Measurements from ENCODE around the gene AGPAT4.
"Not testable (repeated sequence)": the region's sequence is repeated elsewhere in the genome, so short reads cannot be mapped to it uniquely, and the experiment has no call there.

The AGPAT4 gene, protein sequence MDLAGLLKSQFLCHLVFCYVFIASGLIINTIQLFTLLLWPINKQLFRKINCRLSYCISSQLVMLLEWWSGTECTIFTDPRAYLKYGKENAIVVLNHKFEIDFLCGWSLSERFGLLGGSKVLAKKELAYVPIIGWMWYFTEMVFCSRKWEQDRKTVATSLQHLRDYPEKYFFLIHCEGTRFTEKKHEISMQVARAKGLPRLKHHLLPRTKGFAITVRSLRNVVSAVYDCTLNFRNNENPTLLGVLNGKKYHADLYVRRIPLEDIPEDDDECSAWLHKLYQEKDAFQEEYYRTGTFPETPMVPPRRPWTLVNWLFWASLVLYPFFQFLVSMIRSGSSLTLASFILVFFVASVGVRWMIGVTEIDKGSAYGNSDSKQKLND

DNA sequence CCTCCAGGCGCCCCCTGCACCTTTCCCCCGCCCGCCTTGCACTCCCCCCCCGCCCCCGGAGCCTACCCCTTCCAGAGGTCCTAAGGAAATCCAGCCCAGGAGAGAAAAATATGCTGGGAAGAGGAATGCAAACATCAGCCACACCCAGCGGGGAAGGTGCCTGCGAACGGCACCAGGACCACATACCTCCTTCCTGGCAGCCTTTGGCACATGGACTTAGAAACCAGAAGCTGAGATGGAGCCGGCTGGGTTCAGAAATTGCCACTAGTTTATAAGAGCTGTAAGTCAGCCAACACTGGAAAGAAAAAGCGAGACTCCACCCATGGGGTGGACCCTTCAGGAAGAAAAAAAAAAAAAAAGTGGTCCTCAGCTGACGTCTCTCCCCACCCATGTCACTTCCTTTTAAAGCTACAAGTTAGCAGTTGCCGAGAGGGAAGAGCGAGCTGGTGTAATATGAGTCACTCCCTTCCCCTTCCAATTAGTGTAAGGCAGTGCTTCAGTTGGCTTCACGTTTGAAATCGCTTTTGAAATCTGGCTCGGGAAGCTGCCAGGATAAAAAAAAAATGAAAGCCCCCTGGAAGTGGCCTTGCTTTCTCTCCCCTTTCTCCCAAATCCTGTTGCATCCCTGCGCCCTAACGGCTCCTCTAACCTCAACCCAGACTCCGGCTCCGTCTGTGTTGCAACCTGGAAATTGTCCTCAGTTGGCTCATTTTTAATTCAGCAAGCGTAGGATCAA is at the start of gene AGPAT4:
TSS of gene AGPAT4 (minus strand) at position 310 of the 736 bp plus-strand sequence. CDS start 41,848 bp downstream, outside the sequence.
- peak; percentile 82 for DNase-seq

GRCh38 chr6:161319231-161319630 is 45.4 kb upstream of the AGPAT4 start:
- DNase-seq: no peak

- no peak for DNase-seq
Observed at GRCh38 chr6:161318456-161318855, 44.6 kb upstream of the AGPAT4 start.

DNA sequence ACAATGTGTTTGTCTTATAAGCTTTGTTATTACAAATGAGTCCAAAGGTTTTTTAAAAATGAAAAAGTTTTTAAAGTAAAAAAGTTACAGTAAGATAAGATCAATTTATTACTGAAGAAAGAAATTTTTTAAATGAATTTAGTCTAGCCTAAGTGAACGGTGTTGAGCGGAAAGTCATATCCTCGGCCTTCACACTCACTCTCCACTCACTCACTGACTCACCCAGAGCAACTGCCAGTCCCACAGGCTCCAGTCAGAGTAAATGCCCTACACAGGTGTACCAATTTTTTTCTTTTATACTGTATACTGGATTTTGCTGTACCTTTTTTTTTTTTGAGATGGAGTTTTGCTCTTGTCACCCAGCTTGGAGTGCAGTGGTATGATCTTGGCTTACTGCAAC is 42.7 kb upstream of the AGPAT4 start:
- no peak for DNase-seq

DNA sequence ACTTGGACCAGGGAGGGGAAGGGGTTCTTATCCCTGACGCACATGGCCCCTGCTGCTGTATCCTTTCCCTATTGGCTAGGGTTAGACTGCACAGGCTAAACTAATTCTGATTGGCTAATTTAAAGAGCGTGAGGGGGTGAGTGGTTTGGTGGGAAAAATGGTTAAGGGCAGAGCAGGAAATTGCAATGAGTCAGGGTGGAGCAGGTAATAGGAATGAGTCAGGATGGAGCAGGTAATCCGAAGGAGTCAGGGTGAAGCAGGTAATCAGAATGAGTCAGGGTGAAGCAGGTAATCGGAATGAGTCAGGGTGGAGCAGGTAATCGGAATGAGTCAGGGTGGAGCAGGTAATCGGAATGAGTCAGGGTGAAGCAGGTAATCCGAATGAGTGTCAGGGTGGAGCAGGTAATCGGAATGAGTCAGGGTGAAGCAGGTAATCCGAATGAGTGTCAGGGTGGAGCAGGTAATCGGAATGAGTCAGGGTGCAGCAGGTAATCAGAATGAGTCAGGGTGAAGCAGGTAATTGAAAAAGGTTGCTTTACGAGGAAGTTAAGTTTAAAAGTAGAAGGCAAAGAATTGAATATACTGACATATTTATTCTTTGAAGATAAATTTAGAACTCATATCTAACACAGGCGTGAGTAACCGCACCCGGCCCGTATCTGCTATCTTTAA is 41.5 kb upstream of the AGPAT4 start:
- not testable (repeated sequence) for DNase-seq

GRCh38 chr6:161314541-161315245 is 40.8 kb upstream of the AGPAT4 start:
- not testable (repeated sequence) for DNase-seq

DNA sequence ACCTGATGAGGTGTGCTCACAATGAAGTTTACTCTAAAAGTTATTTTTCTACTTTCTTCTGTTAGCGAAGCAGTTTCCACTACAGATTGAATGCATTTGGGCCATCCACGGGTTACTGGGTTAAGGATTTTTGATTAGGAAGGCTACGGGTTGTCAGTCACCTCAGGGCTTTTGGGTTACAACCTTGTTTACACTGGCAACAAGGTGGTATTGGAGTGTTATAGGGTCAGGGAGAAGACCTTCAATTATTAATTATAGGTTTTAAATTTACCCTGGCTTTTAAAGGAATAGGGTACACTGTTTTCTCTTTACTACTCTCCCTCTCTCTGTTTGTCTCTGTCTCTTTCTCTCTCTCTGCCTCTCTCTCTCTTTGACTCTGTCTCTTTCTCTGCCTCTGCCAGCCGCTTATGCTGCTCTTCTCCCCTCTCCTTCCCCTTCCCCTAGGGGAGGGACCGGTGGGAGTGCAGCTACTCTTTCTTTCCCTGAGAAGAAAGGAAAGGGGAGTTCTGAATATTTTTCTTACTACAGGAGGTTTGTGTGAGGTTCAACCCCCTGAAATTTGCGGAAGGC is 40.2 kb upstream of the AGPAT4 start:
- no peak for DNase-seq

- not testable (repeated sequence) for DNase-seq
Observed at GRCh38 chr6:161313475-161313874, 39.6 kb upstream of the AGPAT4 start.

DNA sequence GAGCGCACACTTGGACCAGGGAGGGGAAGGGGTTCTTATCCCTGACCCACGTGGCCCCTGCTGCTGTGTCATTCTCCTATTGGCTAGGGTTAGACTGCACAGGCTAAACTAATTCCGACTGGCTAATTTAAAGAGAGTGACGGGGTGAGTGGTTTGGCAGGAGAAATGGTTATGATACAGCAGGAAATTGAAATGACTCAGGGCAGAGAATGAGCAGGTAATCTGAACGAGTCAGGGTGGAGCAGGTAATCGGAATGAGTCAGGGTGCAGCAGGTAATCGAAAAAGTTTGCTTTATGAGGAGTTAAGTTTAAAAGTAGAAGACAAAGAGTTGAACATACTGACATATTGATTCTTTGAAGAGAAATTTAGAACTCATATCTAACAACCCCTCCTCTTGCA is 35.9 kb upstream of the AGPAT4 start:
- DNase-seq: not testable (repeated sequence)

DNA sequence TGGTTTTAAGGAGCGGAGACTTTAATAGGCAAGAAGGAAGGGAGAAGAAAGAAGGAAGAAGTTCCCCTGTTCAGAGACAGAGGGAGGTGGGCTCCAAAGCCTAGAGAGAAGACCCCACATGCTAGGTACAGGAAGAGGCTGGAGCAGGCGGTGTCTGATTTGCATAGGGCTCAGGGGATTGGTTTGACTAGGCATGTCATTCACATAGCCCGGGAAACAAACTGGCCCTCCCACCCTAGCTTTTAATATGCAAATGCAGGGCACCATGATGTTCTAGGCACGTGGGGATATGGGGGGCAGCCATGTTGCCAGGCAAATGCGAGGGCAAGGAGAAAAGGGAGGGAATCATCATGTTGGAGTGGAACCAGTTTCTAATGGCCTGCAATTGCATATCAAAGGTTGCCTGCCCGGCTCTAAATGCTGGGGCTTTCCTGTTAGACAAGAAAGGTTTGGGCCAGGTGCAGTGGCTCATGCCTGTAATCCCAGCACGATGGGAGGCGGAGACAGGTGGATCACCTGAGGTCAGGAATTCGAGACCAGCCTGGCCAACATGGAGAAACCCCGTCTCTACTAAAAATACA is 34.3 kb upstream of the AGPAT4 start:
- no peak for DNase-seq

DNA sequence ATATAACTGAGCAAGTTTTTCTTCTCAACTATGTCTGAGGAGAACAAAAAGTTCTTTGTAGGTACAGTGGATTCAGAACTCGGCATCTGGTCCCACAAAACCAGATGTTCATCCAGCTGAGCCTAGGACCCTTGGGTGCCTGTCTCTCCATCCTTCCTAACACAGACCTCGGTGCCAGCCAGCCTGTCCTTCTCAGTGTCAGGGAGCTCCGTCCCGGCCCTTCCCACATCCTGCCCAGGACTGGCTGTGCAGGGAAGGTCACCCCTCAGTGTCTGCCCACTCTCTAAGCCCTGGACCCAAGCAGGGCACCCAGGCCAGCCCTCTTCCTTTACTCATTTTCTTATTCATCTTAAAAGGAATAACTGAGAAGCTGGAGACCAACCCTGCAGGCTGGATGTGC is 32.0 kb upstream of the AGPAT4 start:
- no peak for DNase-seq

DNA sequence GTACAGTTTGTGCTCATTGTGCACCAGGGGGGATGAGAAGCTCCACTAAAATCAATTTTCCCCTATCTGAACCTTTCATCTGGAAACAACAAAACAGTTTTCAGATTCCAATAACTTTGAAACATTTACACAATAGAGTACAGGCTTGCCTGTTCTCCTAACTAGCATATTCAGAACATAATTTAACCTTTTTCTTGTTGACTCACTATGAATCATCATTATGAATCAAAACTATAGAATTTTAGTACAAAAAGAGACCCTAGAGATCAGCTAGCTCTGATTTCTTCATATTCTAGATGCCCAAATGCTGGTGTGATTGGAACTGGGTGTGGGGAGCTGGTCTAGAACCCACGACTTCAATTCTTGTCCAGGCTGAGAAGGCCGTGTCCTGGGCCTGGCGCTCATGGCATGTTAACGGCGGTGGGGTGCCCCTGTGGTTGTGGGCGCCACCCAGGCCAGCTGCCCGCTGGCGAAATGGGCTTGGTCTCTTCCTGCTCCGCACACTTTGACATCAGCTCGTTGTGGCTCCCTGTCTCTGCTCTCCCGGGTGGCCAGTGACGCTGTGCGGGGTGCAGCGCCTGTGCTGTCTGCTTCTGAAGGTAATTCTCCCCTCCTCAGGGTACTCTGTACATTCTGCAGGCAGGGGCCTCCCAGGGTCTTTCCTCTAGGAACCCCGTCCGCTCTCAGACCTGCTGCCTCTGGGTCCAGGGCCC is 29.9 kb upstream of the AGPAT4 start:
- no peak for DNase-seq

- DNase-seq: no peak
Observed at GRCh38 chr6:161302949-161303348, 29.1 kb upstream of the AGPAT4 start.

GRCh38 chr6:161301338-161301737 is 27.5 kb upstream of the AGPAT4 start:
- DNase-seq: no peak

- DNase-seq: no peak
Observed at GRCh38 chr6:161300823-161301222, 27.0 kb upstream of the AGPAT4 start.

DNA sequence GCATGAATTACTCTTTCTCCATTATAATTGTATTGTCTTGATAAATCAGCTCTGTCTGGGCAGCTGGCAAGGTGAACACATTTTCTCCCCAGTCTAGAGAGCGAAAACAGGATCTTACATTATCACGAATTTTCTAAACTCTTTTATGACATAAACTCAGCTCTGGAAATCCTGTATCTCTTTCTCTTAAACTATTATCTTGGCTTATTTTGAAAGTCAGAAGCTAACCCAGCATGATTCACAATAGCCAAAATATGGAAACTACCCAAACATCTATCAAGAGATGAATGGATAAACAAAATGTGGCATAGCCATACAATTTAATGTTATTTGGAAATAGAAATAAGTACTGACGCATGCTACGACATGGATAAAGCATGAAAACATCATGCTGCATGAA is 25.9 kb upstream of the AGPAT4 start:
- DNase-seq: no peak

DNA sequence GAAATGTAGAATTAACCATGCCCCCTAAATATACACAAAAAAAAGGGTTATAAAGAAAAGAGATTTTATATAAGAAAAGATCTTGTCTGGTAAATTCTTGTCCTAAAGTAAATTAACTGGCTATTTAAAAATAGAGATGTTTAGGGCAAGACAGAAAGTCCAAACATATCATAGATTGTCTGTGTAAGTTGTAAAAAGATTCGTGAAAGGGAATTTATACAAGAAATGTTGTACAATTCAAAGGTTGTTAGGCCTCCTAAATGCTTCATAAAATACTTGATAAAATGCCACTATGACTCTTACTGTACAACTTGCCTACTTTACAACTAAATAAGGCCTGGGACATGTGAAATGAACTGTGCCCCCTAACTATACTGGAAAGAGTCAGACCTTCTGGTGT is 21.9 kb upstream of the AGPAT4 start:
- no peak for DNase-seq

- no peak for DNase-seq
Observed at GRCh38 chr6:161292650-161293281, 18.9 kb upstream of the AGPAT4 start.

DNA sequence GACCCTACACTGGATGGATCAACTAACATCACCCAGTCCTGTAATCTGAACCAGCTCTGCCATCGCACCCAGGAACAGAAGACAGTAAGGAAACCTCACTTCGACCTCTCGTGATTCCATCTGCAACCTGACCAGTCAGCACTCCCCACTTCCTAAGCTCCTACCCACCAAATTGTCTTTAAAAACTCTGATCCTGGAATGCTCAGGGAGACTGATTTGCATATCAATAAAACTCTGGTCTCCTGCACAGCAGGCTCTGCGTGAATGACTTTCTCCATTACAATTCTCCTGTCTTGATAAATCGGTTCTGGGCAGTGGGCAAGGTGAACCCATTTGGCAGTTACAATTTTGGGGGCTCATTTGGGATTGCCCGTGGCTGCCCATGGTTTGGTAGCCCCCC is 18.3 kb upstream of the AGPAT4 start:
- no peak for DNase-seq

GRCh38 chr6:161290751-161291150 is 16.9 kb upstream of the AGPAT4 start:
- no peak for DNase-seq

- no peak for DNase-seq
Observed at GRCh38 chr6:161284653-161285052, 10.8 kb upstream of the AGPAT4 start.

Measured in activated effector memory CD4-positive, alpha-beta T cell treated with anti-CD3 and anti-CD28 coated beads, Interleukin-2, amount 50 U/mL, for 16 hours (primary cell).